Epithelial cell of esophagus (primary cell): ENCODE measurements around the gene SIK3.

Experiments used
- DNase-seq: peaks from one replicate; pipeline ENCODE4 v3.0.0; 2010; ENCODE audit warnings: low read depth
- H3K4me3 ChIP-seq: 2 replicates; pipeline ENCODE4 v1.5.1; 2011; ENCODE audit warnings: mild to moderate bottlenecking, low read length, control low read depth
- CTCF ChIP-seq: IDR thresholded peaks from 2 replicates; pipeline ENCODE4 v1.5.1; 2011; ENCODE audit warnings: low read depth, mild to moderate bottlenecking, low read length, control low read depth, inconsistent platforms; ENCODE audit not compliant: insufficient read depth; ENCODE audit errors: missing control alignments

SIK3 gene

GRCh38 chr11:116896211-116896610 lies 202.0 kb downstream of the SIK3 start:
- TF ChIP-seq CTCF: no peak
- H3K4me3 ChIP-seq: no peak overlapping the region
- no peak for DNase-seq

DNA sequence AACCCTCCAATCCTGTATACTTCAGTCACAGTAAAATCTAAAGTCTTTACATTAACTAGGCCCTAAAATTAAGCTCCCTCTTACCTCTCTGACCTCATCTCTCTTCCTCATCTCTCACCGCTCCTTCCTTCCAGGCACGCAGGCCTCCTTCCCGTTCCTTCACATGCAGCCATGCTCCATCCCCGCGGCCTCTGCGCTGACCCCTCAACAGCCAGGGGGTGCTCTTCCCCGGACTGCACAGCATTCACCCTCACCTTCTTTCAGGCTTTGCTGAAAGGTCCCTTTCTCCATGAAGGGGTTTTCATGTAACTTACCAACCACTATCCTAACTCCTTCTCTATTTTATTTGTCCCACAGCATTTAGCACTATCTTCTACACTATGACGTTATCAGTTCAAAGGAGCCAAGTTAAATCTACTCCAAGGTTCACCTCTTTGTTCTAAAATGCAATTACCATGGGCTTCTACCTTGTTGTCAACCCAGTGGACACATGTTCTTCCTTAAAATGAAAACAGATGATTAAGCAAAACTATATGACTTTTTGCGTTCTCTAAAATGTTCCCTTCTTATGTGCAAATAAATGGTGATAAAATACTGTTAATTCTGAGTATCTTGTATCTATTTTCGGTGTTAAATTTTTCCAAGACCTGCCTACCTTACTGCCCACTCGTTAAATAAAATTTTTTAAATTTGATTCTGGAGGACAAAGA lies 203.0 kb downstream of the SIK3 start:
- no peak for TF ChIP-seq CTCF
- DNase-seq: peak; percentile 27

GRCh38 chr11:116893906-116894305 lies 204.3 kb downstream of the SIK3 start:
- no peak overlapping the region for H3K4me3 ChIP-seq
- DNase-seq: no peak
- no peak for TF ChIP-seq CTCF

More for the DNA sequence above, 203.0 kb downstream of the SIK3 start:
- H3K4me3 ChIP-seq: no peak overlapping the region

DNA sequence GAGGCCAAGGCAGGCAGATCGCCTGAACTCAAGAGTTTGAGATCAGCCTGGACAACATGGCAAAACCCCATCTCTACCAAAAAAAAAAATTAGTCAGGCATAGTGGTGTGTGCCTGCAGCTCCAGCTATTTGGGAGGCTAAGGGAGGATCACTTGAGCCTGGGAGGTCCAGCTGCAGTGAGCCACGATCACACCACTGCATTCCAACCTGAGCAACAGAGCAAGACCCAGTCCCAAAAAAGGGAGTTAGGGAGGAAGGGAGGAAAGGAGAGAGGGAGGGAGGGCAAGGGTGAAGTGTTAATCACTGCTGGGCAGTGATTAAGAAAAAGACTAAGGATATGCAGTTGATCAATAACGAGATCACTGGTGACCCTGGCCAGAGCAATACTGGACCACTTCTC lies 204.8 kb downstream of the SIK3 start:
- no peak for DNase-seq
- H3K4me3 ChIP-seq: no peak overlapping the region
- TF ChIP-seq CTCF: no peak

DNA sequence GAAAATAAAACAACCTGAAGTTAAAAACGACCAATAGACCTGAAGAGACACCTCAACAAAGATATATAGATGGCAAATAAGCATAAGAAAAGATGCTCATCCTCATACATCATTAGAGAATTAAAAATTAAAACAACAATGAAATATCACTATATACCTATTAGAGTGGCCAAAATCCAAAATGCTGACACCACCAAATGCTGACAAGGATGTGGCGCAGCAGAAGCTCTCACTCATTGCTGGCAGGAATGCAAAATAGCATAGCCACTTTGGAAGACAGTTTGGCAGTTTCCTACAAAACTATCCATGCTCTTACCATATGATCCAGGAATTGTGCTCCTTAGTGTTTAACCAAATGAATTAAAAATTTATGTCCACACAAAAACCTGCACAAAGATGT lies 205.9 kb downstream of the SIK3 start:
- H3K4me3 ChIP-seq: no peak overlapping the region
- DNase-seq: no peak
- no peak for TF ChIP-seq CTCF

- no peak overlapping the region for H3K4me3 ChIP-seq
- no peak for TF ChIP-seq CTCF
- no peak for DNase-seq
Observed at GRCh38 chr11:116891746-116892145, 206.5 kb downstream of the SIK3 start.

GRCh38 chr11:116890607-116891006 lies 207.6 kb downstream of the SIK3 start:
- no peak for DNase-seq
- no peak for TF ChIP-seq CTCF
- no peak overlapping the region for H3K4me3 ChIP-seq
